ENCODE results near the gene KBTBD13.
"Not testable (repeated sequence)": the region's sequence is repeated elsewhere in the genome, so short reads cannot be mapped to it uniquely, and the experiment has no call there.

KBTBD13 gene

DNA sequence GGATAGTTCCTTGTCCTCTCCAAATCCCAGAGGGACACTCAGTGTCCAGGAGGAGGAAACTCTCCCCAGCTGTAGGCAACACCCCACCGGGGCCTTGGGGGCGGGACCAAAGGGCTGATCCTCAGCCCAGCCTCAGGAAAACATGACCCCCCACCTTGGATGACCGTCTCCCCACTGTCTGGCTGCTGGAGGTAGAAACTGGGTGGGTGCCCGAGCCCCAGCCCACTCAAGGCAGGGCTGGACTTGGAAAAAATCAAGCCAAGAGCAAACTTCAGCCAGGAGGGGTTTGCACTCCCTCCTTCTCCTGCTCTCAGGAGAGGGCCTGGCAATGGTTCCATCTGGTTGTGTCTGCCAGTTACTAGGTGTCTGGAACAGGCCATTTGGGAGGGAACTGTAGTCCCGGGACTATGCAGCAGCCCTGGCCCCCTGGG lies 5.2 kb upstream of the KBTBD13 start:
- no peak for DNase-seq
- Mint-ChIP-seq H3K4me1 (ENCODE audit: low read depth) (peaks cover 6% of the 10 kb centered on the region), H3K27ac (no peak overlapping the region), H3K27me3 (peaks cover 39% of the 10 kb centered on the region), H3K4me3 (no peak overlapping the region), H3K9me3 (no peaks in the 10 kb centered on the region), H3K36me3 (ENCODE audit: low read depth) (no peaks in the 10 kb centered on the region)

DNA sequence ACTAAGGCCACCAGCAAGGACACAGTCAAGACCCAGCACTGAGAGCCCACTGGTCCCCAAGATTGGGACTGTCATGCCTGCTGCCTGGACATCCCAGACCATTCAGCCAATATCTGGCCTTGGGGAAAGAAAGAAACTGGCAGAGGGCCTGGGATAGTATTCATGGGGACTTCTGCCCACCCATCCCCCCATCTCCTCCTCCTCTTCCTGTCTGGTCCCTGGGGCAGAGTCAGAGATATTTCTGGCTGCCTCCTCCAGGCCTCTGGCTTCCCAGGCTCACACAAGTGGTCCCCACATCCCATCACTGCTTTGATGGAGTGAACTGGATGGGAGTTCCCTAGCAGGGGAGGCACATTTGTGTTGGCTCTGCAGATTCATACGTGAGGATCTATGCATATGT lies 4.5 kb upstream of the KBTBD13 start:
- Mint-ChIP-seq H3K36me3 (ENCODE audit: low read depth) (no peaks in the 10 kb centered on the region), H3K4me3 (no peak overlapping the region), H3K4me1 (ENCODE audit: low read depth) (peaks cover 6% of the 10 kb centered on the region), H3K9me3 (no peaks in the 10 kb centered on the region), H3K27ac (no peak overlapping the region), H3K27me3 (peaks cover 35% of the 10 kb centered on the region)
- no peak for DNase-seq

- no peak overlapping the region for H3K27ac Mint-ChIP-seq
- H3K36me3 Mint-ChIP-seq (ENCODE audit: low read depth), result no peaks in the 10 kb centered on the region
- H3K4me1 Mint-ChIP-seq (ENCODE audit: low read depth), result peaks cover 4% of the 10 kb centered on the region
- no peak for DNase-seq
- peaks cover 31% of the 10 kb centered on the region for H3K27me3 Mint-ChIP-seq
- no peaks in the 10 kb centered on the region for H3K9me3 Mint-ChIP-seq
- no peak overlapping the region for H3K4me3 Mint-ChIP-seq
Observed at GRCh38 chr15:65072617-65073016, 3.9 kb upstream of the KBTBD13 start.

GRCh38 chr15:65074946-65075345 lies 1.6 kb upstream of the KBTBD13 start:
- H3K27me3 Mint-ChIP-seq, result peaks cover 33% of the 10 kb centered on the region
- not testable (repeated sequence) for H3K9me3 Mint-ChIP-seq; H3K36me3 Mint-ChIP-seq (ENCODE audit: low read depth); H3K27ac Mint-ChIP-seq; H3K4me3 Mint-ChIP-seq; DNase-seq; H3K4me1 Mint-ChIP-seq (ENCODE audit: low read depth)

DNA sequence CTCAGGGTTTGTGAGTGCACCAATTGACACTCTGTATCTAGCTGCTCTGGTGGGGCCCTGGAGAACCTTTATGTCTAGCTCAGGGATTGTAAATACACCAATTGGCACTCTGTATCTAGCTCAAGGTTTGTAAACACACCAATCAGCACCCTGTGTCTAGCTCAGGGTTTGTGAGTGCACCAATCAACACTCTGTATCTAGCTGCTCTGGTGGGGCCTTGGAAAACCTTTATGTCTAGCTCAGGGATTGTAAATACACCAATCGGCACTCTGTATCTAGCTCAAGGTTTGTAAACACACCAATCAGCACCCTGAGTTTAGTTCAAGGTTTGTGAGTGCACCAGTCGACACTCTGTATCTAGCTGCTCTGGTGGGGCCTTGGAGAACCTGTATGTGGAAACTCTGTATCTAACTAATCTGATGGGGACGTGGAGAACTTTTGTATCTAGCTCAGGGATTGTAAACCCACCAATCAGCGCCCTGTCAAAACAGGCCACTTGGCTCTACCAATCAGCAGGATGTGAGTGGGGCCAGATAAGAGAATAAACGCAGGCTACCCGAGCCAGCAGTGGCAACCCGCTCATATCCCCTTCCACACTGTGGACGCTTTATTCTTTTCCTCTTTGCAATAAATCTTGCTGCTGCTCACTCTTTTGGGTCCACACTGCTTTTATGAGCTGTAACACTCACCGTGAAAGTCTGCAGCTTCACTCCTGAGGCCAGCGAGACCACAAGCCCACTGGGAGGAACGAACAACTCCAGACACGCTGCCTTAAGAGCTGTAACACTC lies 745 bp upstream of the KBTBD13 start:
- H3K27me3 Mint-ChIP-seq, result peaks cover 34% of the 10 kb centered on the region
- H3K36me3 Mint-ChIP-seq (ENCODE audit: low read depth); H3K9me3 Mint-ChIP-seq; DNase-seq; H3K4me3 Mint-ChIP-seq; H3K4me1 Mint-ChIP-seq (ENCODE audit: low read depth); H3K27ac Mint-ChIP-seq: not testable (repeated sequence)

- no peaks in the 10 kb centered on the region for H3K36me3 Mint-ChIP-seq (ENCODE audit: low read depth)
- peaks cover 13% of the 10 kb centered on the region for H3K4me1 Mint-ChIP-seq (ENCODE audit: low read depth)
- no peak overlapping the region for H3K27ac Mint-ChIP-seq
- DNase-seq, result no peak
- H3K4me3 Mint-ChIP-seq, result no peak overlapping the region
- H3K9me3 Mint-ChIP-seq, result no peaks in the 10 kb centered on the region
- peaks cover 38% of the 10 kb centered on the region for H3K27me3 Mint-ChIP-seq
Observed at GRCh38 chr15:65077291-65077980, 890 bp downstream of the KBTBD13 start.

- peaks cover 18% of the 10 kb centered on the region for H3K4me1 Mint-ChIP-seq (ENCODE audit: low read depth)
- no peaks in the 10 kb centered on the region for H3K36me3 Mint-ChIP-seq (ENCODE audit: low read depth)
- no peak overlapping the region for H3K27ac Mint-ChIP-seq
- peak; percentile 72 for DNase-seq
- no peak overlapping the region for H3K4me3 Mint-ChIP-seq
- H3K27me3 Mint-ChIP-seq, result peaks cover 44% of the 10 kb centered on the region
- no peaks in the 10 kb centered on the region for H3K9me3 Mint-ChIP-seq
Observed at GRCh38 chr15:65077981-65078352, 1.4 kb downstream of the KBTBD13 start.

- peaks cover 49% of the 10 kb centered on the region for H3K27me3 Mint-ChIP-seq
- no peak overlapping the region for H3K27ac Mint-ChIP-seq
- H3K9me3 Mint-ChIP-seq, result no peaks in the 10 kb centered on the region
- DNase-seq, result no peak
- peaks cover 19% of the 10 kb centered on the region for H3K4me1 Mint-ChIP-seq (ENCODE audit: low read depth)
- no peaks in the 10 kb centered on the region for H3K36me3 Mint-ChIP-seq (ENCODE audit: low read depth)
- no peak overlapping the region for H3K4me3 Mint-ChIP-seq
Observed at GRCh38 chr15:65079580-65079979, 3.0 kb downstream of the KBTBD13 start.

- Mint-ChIP-seq H3K36me3 (ENCODE audit: low read depth) (no peaks in the 10 kb centered on the region), H3K4me3 (no peak overlapping the region), H3K27ac (no peak overlapping the region), H3K9me3 (no peaks in the 10 kb centered on the region), H3K4me1 (ENCODE audit: low read depth) (peaks cover 19% of the 10 kb centered on the region), H3K27me3 (peaks cover 48% of the 10 kb centered on the region)
- no peak for DNase-seq
Observed at GRCh38 chr15:65081270-65081669, 4.7 kb downstream of the KBTBD13 start.

DNA sequence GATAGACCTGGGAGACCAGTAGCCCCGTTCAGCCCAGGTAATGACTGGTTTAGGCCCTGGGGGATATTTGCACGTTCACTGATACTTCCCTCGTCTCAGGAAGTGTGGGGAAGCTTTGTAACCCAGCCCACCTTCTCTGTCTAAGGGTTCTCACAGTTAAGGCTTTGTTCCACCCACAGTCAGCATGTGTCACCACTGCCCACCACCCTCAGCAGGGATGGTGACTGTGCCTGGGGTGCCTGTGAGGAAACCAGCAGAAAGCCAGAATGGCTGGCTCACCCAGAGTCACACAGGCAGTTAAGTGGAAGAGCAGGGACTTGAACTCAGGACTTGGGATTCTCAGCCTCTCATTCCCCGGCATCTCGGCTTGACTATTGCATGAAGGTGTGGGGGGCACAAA lies 5.2 kb downstream of the KBTBD13 start:
- peaks cover 44% of the 10 kb centered on the region for H3K27me3 Mint-ChIP-seq

GRCh38 chr15:65082303-65082953 lies 5.9 kb downstream of the KBTBD13 start:
- H3K4me1 Mint-ChIP-seq (ENCODE audit: low read depth), result peaks cover 19% of the 10 kb centered on the region
- peak overlapping the region; percentile 57 for H3K27ac Mint-ChIP-seq
- no peak for DNase-seq
- no peak overlapping the region for H3K4me3 Mint-ChIP-seq
- H3K36me3 Mint-ChIP-seq (ENCODE audit: low read depth), result no peaks in the 10 kb centered on the region
- no peaks in the 10 kb centered on the region for H3K9me3 Mint-ChIP-seq
- peaks cover 44% of the 10 kb centered on the region for H3K27me3 Mint-ChIP-seq

More for the DNA sequence above, 5.2 kb downstream of the KBTBD13 start:
- no peak overlapping the region for H3K4me3 Mint-ChIP-seq
- no peaks in the 10 kb centered on the region for H3K36me3 Mint-ChIP-seq (ENCODE audit: low read depth)
- peaks cover 19% of the 10 kb centered on the region for H3K4me1 Mint-ChIP-seq (ENCODE audit: low read depth)
- no peak for DNase-seq
- H3K27ac Mint-ChIP-seq, result no peak overlapping the region
- H3K9me3 Mint-ChIP-seq, result no peaks in the 10 kb centered on the region

- Mint-ChIP-seq H3K4me3 (no peak overlapping the region), H3K4me1 (ENCODE audit: low read depth) (peaks cover 16% of the 10 kb centered on the region), H3K27ac (no peak overlapping the region), H3K36me3 (ENCODE audit: low read depth) (no peaks in the 10 kb centered on the region), H3K27me3 (peaks cover 36% of the 10 kb centered on the region), H3K9me3 (no peaks in the 10 kb centered on the region)
- no peak for DNase-seq
Observed at GRCh38 chr15:65083262-65083701, 6.7 kb downstream of the KBTBD13 start.

DNA sequence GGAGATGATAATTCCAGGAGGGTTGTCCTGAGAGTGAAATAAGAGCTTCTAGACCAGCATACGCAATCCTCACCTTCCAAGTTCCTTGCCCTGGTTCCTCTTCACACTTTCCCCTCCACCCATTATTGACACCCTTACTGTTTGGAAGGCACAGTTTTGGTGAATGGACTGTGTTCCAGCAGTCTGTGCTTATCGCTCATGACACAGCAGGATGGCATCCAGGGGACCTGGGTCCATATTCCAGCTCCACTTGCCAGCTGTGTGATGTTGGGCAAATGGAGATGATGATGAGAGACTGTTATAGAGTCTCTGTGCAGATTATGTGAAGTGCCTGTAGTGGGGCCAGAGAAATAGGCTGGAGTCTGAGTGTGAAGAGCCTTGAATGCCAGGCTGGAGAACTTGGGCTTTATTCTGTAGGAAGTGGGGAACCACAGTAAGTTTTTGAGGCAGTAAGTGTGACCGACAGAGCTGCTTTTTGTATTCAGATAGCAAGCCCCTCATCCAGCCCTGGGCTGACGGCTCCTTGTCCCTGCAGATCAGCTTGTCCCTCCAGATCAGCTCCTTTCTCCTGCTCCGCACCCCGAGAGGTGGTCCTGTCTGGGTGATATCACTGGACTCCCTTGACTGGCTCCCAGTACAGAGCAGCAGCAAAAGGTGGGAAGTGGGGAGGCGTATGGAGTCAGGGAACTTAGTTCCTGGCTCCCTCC lies 8.1 kb downstream of the KBTBD13 start:
- no peak overlapping the region for H3K27ac Mint-ChIP-seq
- no peaks in the 10 kb centered on the region for H3K36me3 Mint-ChIP-seq (ENCODE audit: low read depth)
- no peaks in the 10 kb centered on the region for H3K9me3 Mint-ChIP-seq
- DNase-seq, result no peak
- no peak overlapping the region for H3K4me3 Mint-ChIP-seq
- peaks cover 24% of the 10 kb centered on the region for H3K27me3 Mint-ChIP-seq
- peaks cover 16% of the 10 kb centered on the region for H3K4me1 Mint-ChIP-seq (ENCODE audit: low read depth)

- no peak overlapping the region for H3K27ac Mint-ChIP-seq
- H3K9me3 Mint-ChIP-seq, result no peaks in the 10 kb centered on the region
- H3K27me3 Mint-ChIP-seq, result peaks cover 21% of the 10 kb centered on the region
- no peak overlapping the region for H3K4me3 Mint-ChIP-seq
- H3K4me1 Mint-ChIP-seq (ENCODE audit: low read depth), result peaks cover 16% of the 10 kb centered on the region
- DNase-seq, result no peak
- H3K36me3 Mint-ChIP-seq (ENCODE audit: low read depth), result no peaks in the 10 kb centered on the region
Observed at GRCh38 chr15:65085207-65085753, 8.7 kb downstream of the KBTBD13 start.

Data from activated T-cell treated with anti-CD3 and anti-CD28 coated beads, Interleukin-2, amount 50 U/mL, for 24 hours (primary cell).